Measurements from ENCODE around the gene GDPD3.

DNA sequence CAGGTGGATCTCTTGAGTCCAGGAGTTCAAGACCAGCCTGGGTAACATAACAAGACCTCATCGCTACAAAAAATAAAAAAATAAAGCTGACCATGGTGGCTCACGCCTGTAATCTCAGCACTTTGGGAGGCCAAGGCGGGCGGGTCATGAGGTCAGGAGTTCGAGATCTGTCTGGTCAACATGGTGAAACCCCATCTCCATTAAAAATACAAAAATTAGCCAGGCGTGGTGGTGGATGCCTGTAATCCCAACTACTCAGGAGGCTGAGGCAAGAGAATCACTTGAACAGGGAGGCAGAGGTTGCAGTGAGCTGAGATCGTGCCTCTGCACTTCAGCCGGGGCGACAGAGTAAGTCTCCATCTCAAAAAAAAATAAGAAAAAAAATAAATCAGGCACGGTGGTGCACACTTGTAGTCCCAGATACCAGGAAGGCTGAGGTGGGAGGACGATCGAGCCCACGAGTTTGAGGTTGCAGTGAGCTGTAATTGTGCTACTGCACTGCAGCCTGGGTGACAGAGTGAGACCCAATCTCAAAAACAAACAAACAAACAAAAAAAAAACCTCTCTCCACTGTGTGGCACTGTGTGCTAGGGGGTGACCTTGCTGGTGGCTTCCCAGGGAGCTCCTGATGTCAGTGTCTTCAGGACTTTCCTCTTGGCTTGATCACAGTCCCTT is 29.5 kb upstream of the GDPD3 start:
- no peak for TF ChIP-seq NR2F2 (IDR thresholded peaks at IDR 0.05)
- TF ChIP-seq, protein P1, sequence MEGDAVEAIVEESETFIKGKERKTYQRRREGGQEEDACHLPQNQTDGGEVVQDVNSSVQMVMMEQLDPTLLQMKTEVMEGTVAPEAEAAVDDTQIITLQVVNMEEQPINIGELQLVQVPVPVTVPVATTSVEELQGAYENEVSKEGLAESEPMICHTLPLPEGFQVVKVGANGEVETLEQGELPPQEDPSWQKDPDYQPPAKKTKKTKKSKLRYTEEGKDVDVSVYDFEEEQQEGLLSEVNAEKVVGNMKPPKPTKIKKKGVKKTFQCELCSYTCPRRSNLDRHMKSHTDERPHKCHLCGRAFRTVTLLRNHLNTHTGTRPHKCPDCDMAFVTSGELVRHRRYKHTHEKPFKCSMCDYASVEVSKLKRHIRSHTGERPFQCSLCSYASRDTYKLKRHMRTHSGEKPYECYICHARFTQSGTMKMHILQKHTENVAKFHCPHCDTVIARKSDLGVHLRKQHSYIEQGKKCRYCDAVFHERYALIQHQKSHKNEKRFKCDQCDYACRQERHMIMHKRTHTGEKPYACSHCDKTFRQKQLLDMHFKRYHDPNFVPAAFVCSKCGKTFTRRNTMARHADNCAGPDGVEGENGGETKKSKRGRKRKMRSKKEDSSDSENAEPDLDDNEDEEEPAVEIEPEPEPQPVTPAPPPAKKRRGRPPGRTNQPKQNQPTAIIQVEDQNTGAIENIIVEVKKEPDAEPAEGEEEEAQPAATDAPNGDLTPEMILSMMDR (IDR thresholded peaks at IDR 0.05; ENCODE audit: low read depth, low read length, missing input control), result no peak
- TF ChIP-seq, protein P2, sequence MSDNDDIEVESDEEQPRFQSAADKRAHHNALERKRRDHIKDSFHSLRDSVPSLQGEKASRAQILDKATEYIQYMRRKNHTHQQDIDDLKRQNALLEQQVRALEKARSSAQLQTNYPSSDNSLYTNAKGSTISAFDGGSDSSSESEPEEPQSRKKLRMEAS (IDR thresholded peaks at IDR 0.05), result no peak
- TF ChIP-seq TAF1 (conservative IDR thresholded peaks at IDR 0.05), result no peak
- TF ChIP-seq EGR1 (IDR thresholded peaks at IDR 0.05; ENCODE audit: low read depth in 2 of 2), result no peak
- TF ChIP-seq HNF4A (conservative IDR thresholded peaks at IDR 0.05), result no peak
